GM12891 (cell line): ENCODE measurements around the gene FCER1A.

Source experiments
- POLR2A ChIP-seq: IDR thresholded peaks from 2 replicates; pipeline ENCODE4 v1.6.1; 2011; ENCODE audit warnings: low read depth, low read length, control low read depth
- POLR2AphosphoS5 ChIP-seq: IDR thresholded peaks from 2 replicates; pipeline ENCODE4 v1.6.1; 2011; ENCODE audit warnings: low read depth, low read length, control low read depth
- TAF1 ChIP-seq: IDR thresholded peaks from 2 replicates; pipeline ENCODE4 v1.6.1; 2011; ENCODE audit warnings: low read depth, low read length, control low read depth

- TF ChIP-seq POLR2A (no peak), POLR2AphosphoS5 (no peak), TAF1 (no peak)
These were observed 40.2 kb upstream of the FCER1A start for GRCh38 chr1:159261721-159262494.
